T1000 (cell line): ENCODE measurements around the gene PARD3.
"Not testable (repeated sequence)": the region's sequence is repeated elsewhere in the genome, so short reads cannot be mapped to it uniquely, and the experiment has no call there.

Experiments used
- DNase-seq: peaks from one replicate; lab custom pipeline; 2025; ENCODE audit warnings: mixed read lengths; lab: John Stamatoyannopoulos, UW

The PARD3 gene

DNA sequence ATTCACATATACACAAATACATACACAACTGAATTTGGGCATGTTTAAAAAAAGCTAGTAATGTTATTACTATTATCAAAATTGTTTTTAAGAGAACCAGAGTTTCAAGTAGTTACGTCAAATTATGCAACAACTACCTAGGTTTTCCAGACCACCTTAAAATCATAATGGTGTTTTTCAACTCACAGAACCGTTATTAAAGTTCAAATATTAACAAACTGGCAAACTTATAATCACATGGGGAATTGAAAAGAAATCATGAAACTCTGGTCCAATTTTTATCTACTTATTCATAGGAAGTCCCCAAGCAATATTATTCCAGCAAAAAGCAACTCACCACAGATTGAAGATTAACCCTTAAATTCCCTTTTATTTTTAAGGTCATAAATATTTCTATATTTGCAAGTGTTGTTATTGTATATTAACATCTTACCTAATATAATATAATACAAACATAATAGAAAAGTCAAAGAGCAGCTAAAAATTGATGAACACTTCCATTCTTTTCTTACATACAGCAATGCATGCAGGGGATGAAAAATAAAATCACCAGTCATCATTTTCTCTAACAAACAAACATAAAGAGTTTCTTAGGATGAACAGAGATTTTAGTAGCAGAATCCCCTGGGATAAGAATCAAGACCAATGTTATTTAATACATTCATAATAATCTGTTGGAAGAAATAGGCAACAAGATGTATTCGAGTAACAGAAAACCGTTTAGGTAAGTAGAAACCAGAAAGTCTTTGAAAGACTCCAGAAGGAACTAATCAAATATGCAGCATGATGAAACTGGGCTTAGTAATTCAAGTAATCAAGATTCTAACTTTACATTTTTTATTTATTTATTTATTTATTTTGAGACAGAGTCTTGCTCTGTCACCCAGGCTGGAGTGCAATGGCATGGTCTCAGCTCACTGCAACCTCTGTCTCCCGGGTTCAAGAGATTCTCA, 391.1 kb downstream of the PARD3 start:
- DNase-seq, result no peak

DNA sequence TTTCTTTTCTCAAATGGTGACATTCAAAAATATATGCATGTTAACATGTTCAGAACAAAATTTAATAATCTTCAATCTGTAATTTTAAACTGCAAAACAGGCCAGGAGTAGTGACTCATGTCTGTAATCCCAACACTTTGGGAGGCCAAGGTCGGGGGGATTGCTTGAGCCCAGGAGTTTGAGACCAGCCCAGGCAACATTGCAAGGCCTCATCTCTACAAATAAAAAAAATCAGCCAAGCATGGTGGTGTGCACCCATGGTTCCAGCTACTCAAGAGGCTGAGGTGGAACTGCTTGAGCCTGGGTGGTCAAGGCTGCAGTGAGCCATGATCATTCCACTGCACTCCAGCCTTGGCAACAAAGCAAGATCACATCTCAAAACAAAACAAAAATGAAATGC, 394.3 kb downstream of the PARD3 start:
- no peak for DNase-seq

DNA sequence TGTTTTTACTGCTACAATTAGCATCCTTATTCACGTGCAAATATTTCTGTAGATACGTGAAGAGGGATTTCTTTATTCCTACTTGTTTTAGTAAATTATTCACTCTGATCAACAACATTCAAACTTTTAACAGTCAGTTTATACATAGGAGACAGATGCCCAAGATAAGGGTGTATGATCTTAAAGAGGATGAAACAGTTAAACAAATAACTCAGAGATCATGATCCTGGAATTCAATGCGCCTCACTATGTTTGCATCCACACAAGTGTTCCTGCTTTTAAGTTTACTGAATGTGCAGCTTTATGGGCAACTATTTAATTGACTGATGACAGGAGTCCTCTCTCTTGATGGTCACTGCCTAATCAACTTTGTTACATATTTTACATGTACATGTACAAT, 394.8 kb downstream of the PARD3 start:
- no peak for DNase-seq

DNA sequence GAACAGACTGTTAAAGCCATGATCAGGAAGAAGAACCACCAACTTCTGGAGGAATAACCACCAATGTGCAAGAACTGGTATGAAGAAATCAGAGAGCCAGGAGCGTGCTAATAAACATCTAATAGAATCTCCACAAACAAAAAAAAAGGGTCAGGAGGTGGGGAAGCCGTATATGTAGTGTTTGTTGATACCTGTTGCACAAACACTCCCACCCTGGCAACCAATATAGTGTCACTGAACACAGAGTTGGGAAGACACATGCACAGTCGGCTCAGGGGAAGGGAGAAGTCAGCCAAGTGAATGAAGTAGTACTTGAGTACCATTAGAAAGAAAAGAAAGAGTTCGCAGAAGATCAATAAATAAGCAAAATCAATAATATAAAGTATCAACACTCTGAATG, 400.1 kb downstream of the PARD3 start:
- no peak for DNase-seq

DNA sequence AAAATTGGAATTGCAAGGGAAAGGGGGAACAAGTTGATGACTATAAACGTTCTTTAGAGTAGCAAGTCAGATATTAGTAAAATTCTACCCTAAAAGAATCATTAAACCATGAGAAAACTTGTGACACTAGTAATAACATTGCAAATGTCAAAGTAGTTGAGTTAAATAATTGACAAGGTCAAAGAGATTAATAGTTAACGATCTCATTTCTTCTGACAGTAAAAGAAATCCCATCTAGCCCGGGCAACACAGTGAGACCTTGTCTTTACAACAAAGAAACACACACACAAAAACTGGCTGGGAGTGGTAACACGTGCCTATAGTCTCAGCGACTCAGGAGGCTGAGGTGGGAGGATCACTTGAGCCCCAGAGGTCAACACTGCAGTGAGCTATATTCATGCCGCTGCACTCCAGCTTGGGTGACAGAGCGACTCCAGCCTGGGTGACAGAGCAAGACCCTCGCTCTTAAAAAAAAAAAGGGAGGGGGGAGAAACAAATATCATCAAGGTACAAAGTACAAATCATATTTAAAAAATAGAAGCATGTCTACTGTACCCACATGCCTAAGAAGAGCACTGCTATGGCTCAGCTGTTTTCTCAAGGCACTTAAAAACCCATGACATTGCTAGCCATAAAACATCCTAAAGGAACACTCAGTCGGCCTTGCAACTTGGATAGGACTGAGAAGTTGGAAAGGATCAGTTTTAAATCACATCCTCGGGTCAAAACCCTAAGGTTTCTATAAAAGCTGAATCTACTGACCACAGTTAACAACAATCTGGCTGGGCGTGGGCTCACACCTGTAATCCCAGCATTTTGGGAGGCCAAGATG, 401.1 kb downstream of the PARD3 start:
- no peak for DNase-seq

DNA sequence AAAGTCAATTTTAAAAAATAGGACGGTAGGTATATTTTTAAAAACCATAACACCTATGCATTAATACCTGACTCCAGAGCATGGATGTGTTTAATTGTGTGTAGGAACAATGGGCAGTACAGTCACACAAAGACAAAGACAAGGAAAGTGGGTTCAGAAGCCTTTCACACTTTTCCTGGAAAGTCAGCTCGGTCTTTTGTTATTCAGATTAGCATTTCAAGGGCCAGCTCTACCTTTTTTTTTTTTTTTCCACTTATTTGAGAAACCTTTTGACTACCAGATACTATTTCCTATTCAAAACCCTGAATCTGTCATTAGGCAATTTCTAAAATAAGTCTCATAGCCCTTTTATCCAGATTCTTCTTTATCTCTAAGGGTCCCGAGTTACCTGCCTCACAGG, 401.9 kb downstream of the PARD3 start:
- DNase-seq, result no peak

DNA sequence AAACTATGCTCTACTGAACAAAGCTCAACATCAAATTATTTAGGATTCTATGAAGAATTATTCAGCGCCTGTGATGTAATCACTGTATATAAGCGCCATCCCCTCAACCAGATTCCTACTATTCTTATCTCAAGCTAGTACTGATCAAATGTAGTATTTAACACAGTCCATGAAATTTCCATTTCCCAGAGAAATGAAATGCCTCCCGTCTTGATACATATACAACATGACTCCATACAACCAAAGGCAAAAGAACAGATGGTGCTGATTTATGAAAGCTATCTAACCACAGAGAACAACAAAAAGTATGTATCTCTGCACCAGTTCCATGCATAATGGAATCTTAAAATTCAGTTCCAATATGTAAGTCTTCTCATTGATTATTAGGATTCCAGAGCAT, 406.1 kb downstream of the PARD3 start:
- no peak for DNase-seq

DNA sequence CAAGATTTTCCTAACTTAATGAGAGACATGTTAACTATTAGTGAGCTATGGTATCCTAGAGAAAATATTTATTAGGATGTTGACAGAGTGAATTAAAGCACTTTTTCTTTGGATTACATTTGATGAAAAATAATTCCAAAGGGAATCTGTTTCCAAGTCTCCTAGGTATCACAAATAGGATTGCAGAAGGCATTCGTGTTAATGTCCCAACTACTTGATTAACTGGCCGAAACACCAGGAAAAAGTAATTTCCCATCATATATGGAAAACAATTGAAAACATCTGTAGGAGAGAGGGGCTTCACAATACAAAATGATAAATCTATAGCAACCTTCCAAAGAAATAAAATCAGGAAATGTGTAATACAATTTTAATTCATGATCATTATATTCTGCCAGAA, 406.7 kb downstream of the PARD3 start:
- DNase-seq, result no peak

DNA sequence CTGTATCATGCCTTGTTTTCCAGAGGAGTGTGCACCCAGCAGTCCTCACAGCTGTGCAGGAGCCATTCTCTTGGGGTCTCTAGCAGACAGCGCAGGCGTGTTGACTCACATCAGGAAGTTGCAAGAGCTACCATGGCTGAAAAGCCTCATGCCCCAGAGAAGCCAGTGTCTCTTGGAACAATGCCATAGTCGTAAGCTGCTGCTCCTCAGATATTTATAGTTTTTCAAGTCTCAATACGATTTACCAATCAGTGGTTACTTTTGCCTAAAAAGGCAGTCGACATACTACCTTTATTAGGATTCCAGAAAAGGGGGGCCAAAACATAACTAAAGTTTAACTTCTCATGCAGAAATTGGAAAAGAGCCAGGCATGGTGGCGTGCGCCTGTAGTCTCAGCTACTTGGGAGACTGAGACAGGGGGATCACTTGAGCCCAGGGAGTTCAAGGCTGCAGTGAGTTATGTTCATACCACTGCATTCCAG, 407.7 kb downstream of the PARD3 start:
- no peak for DNase-seq

DNA sequence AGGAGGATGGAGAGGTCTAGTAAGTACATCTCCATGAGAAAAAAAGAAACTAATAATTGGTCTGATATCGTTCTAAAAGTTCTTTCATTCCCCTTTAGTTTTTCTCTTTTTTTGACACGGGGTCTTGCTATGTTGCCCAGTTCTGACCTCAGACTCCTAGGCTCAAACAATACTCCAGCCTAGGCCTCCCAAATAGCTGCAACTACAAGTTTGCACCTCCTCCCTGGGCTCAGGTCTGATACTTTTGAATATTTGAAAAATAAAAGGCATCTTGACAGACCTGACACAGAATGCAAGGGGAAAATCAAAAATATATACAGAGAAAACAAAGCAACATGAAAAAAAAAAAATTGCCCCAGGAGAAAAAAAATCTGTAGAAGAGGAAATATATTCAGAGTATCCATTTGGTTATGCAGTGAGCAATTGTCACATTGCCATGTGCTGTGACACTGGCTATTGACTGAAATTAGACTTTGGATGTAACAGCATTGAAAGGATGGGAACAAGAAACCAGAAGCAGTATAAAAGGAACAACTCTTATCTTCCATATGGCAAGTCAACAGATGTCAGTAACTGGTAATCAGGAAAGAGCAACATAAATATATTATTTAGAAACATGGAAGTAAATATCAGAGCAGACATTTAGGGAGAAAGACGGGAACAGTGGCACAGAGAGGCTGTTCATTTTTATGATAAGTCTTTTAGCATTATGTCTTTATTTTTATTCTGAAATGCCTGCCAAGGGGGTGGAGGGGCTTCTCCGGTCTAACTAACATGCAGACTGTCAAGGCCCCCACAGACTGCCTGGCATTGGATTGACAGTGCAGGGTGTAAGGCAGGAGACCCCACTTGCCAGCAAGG, 408.4 kb downstream of the PARD3 start:
- no peak for DNase-seq

DNA sequence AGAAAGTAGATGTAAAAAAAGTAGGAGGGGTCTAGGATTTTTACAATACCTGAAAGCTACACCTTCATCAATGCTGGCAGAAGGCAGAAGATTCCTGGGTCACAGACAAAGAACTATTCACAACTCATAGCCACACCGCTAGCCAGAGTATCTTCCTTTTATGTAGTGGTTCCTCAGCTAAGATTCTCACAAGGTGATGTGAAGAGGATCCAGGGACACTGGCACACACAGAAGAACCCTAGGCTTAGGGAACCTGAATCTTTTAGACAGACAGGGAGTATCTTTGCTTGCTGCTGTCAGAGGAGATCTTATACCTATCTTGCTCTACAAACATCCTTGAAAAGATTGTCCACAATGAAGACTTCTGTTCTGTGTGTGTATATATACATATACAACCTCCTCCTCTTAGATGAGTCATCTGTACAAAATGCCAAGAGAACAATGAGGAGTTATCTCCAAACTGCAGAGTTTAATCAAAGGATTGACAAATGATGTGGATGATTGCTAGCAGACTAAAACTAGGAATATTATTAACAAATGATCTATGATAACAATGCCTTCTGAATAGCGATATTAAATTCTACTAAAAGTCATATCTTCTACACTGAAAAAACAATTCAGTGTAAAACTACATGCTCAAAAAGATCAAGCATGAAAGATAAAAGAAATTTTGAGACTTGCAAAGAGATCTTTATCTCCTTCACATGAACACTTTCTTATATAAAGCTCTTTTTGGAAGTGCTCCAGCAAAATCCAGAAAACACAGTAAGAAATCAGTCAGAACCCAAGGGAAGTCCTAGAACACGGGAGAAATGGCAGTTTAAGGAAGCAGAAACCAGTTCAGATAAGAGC, 409.3 kb downstream of the PARD3 start:
- no peak for DNase-seq

DNA sequence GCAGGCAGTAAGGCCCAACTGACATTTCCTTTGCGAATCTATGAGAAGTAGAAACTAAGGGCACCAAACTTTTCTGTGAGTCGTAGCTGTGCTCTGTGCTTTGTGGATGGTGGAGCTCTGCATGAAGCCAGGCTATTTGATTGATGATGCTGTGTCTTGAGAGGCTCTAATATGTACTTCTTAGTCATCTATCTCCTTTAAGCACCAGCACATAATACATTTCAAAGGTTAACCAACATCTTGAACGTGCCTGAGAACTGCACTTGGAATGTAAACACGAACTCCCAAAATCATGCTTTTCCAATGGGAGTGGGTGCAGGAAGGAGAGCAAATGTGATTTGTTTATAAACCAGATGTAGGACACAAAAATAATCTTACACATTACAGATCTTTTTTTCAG, 411.6 kb downstream of the PARD3 start:
- no peak for DNase-seq

DNA sequence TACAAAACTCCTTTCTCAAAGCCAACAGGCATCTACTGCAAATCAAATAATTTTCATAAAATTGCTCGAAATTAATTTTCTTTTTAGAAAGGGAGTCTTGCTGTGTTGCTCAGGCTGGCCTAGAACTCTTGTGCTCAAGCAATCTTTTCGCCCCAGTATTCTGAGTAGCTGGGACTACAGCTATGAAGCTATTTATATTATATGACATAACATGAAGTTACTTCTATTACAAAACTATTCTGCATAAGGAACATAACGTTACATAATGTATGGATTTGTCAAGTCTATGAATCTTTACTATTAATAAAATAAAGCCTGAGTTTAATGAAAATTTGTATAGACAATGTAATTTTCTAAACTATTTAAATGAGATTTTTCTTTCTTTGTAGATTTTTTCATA, 415.0 kb downstream of the PARD3 start:
- no peak for DNase-seq

DNA sequence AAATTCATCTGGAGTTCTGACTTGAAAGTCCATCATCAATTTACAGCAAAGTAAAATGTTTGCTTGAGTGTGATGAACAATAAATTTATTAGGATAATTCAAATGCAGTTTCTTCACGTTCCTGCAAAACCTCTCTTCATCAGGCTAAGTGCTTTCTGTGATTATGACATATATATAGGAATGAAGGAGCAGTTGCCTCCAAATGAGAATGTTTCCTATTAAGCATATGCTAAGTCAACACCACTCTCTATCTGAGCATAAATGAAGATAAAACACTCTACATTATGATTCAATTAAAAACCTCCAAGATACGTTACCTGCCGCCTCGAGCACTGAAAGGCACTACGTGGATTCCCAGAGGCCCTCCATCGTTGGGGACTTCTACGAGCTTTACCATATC, 416.1 kb downstream of the PARD3 start:
- no peak for DNase-seq

DNA sequence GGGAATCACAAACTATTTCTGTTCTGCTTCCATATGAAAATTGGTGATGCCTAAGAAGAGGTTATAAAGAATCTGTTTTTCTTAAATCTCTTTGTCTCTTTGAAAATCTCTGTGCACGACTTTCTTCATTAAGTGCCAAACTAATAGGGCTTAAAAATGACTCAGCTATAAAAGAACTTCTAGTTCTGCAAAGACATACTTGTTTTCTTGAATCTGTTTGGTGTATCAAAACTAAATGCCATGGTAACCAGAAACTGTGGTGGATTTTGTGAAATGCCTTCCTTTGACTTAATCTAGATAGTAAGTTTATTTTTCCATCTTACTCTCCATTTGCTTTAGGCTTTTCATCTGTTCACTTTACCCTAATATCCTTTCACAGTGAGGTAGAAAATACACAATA, 417.8 kb downstream of the PARD3 start:
- DNase-seq, result no peak

DNA sequence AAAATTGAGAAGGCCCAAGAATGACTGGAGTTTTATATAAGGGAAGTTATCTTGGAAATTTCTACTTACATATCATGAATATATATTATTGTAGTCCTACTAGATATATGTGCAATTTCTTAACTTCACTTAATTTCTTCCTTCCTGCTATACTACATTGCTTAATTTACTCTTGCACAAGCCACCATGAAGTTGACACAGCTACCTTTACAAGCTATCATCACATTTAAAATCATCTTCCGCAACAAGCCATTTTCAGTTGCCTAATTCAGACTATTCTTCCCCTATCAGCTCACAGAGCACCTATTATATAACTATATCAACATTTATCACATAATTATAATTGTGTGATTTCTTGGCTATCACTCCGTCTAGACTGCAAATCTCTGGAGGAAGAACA, 418.4 kb downstream of the PARD3 start:
- no peak for DNase-seq

DNA sequence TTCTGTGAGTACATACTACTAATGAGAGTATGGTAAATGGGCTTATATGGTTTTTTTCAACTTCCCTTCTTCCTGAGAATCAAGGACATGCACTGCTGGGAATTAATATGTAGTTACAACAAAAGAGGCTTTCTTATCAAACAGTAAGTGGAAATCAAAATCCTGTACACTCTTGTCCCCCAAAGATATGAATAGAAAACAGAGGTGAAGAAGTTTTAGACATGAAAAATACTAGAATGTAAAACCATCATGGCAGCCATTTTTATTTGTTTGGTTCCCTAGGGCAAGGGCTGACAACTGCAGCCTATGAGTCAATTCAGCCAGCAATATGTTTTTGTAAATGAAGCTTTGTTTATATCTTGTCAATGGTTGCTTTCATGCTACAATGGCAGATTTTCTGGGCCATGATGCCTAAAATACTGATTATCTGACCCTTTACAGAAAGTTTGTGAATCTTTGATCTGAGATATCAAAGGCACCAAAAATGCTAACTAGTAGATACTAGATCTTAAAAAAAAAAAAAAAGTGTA, 422.4 kb downstream of the PARD3 start:
- DNase-seq, result no peak

DNA sequence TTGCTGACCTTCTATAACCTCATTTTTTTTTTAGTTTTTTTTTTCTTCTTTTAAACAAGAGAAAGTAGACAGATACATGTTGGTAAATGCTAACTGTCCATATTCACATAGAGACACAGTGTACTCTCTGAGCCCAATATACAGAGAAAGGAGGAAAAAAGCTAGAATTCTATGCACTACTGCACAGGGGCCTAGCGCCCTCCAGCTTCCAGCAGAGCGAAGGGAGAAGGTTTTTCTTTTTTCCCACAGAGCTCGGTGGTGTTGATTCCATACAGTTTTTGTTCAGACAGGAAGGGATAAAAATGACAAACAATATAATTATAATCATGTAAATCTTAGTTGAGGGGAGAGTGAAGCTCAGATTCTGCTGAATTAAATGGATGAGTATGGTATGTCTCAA, 423.9 kb downstream of the PARD3 start:
- DNase-seq, result not testable (repeated sequence)

DNA sequence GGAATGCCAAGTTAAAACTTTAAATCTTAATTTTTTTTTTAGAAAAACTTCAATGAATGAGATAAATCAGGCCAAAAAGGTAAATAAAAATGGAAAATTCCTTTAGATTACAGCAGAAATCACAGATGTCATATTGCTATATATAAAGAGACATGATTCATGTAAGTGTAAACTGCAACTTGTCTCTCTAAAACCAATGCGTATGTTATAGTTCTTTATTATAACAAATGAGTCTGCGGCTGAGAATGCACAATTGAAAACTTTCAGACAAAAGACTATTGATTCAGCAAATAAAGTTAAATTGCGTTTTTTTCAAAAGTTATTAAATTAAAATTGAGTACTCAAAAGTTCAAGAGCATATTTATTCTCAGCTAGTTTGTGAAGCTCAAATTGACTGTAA, 425.3 kb downstream of the PARD3 start:
- DNase-seq, result no peak

DNA sequence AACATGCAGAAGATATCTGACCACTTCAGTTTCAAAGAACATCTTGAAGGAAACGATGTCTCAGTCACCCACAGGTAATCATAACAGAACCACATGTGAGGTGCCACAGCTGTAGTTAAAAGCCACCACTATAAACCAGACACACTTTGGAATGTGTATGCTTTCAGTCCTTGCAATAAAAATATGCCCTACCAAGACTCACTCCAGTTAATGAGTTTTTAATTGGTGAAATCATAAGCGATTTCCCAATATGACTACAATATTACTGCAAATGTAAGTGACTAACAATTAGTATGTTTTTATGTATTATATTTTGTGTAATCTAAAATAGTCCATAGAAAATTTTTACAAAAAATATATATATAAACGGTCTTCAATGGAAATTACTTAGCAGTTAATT, 428.2 kb downstream of the PARD3 start:
- no peak for DNase-seq

DNA sequence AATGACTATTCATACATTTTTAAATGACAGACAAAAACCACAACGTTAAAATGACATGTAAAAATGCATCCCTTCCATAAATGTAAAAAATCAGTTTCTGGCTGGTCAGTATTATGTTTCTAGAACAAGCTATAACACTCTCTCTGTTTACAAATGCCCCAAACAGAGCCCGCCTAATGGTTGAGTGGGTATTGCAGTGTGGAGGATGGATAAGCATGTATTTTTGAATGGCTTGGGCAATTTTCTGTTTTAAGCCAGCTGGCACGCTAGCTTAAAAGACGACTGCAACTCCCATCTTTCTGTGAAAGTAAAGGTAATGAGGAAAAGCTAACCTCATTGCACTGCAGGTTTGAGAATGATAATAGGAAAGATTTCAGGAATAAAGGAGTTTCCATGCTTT, 430.7 kb downstream of the PARD3 start:
- no peak for DNase-seq
